Heart left ventricle (tissue), 16 donors: Measurements from ENCODE around the gene NHSL2. TPM values are rescaled to one million over a fixed set of nuclear protein-coding genes. Genes with fewer than 3 reads are reported as not detected.

ENCODE experiments used
- ATAC-seq, 4 donors: fragments of 200-7000 bp; cut with Tn5 transposase; one replicate each; pipeline ENCODE4 v1.9.1; 2020 to 2022; ENCODE audit warnings: moderate library complexity in 4 of 4, mild to moderate bottlenecking in 3 of 4, moderate number of reproducible peaks in 1 of 4
- DNase-seq, 5 donors: peaks; one replicate each; pipeline ENCODE4 v3.0.0-alpha.2; 2020
- H3K27ac ChIP-seq, 12 donors: fragments of 200-600 bp; sonication (generic) in 4 of 12; one replicate each; pipeline versions ENCODE4 v1.5.0 to v1.8.0; 2016 to 2022; ENCODE audit warnings: mild to moderate bottlenecking in 2 of 12
- H3K27me3 ChIP-seq, 9 donors: fragments of 200-600 bp; sonication (generic) in 2 of 9; one replicate each; pipeline versions ENCODE4 v1.5.1 to v1.8.0; 2016 to 2022; ENCODE audit warnings: mild to moderate bottlenecking in 3 of 9
- H3K36me3 ChIP-seq, 9 donors: fragments of 200-600 bp; sonication (generic) in 2 of 9; one replicate each; pipeline versions ENCODE4 v1.5.0 to v1.8.0; 2018 to 2022; ENCODE audit warnings: mild to moderate bottlenecking in 2 of 9
- H3K4me1 ChIP-seq, 12 donors: fragments of 200-600 bp; sonication (generic) in 4 of 12; one replicate each; pipeline versions ENCODE4 v1.5.0 to v1.8.0; 2016 to 2022; ENCODE audit warnings: mild to moderate bottlenecking in 3 of 12
- H3K4me3 ChIP-seq, 12 donors: fragments of 200-600 bp; sonication (generic) in 4 of 12; one replicate each; pipeline versions ENCODE4 v1.5.0 to v1.8.0; 2017 to 2022; ENCODE audit warnings: mild to moderate bottlenecking in 9 of 12, moderate library complexity in 4 of 12
- H3K9me3 ChIP-seq, 12 donors: fragments of 200-600 bp; sonication (generic) in 4 of 12; one replicate each; pipeline versions ENCODE4 v1.5.0 to v1.8.0; 2016 to 2022; ENCODE audit warnings: mild to moderate bottlenecking in 1 of 12
- CTCF ChIP-seq, 12 donors: fragments of 200-600 bp; sonication (generic) in 4 of 12; IDR thresholded peaks; one replicate each; pipeline versions ENCODE4 v1.5.0 to v1.8.0; 2018 to 2022; ENCODE audit warnings: antibody characterized with exemption in 12 of 12, mild to moderate bottlenecking in 5 of 12
- POLR2A ChIP-seq, 2 donors: fragments of 450-650 bp; IDR thresholded peaks; one replicate each; pipeline ENCODE4 v1.6.1; 2017; ENCODE audit warnings: antibody characterized with exemption in 2 of 2, mild to moderate bottlenecking in 2 of 2, moderate library complexity in 2 of 2
- WGBS, 4 donors: extraction: QIAGEN DNeasy Blood & Tissue Kit in 2 of 4; methylation state at CpG; one replicate each; pipeline versions ENCODE4 v1.1.5 to v1.1.7; 2013 to 2018; 5-methylcytosine and 5-hydroxymethylcytosine counted together
- intact Hi-C, 10 donors: fragments of 100-400 bp; cut with DNase I; formaldehyde crosslinking; loops; one replicate each; pipeline versions ENCODE4 v1.11.1 to v1.14.2; 2022
- polyA plus RNA-seq, 2 donors: library from polyadenylated mRNA; stranded (reverse); fragments of 200-250 nt; gene quantifications; one replicate each; pipeline ENCODE4 v1.2.3, GENCODE V29; 2013
- total RNA-seq, 9 donors: library from RNA; depleted of rRNA in 2 of 9; stranded (reverse); fragments of >200 nt in 2 of 9; fragmentation: NEBNext Ultra II Directional in 3 of 9; extraction: Animal tissue kit (Norgen Biotek cat#: 25700) in 3 of 9; gene quantifications; one replicate each; pipeline versions ENCODE4 v1.1.0 to v1.2.4, GENCODE V29; 2016 to 2023
- donor health status: ischemic (EF 13 %, LVEDD 7.1; RV severe dilation, severe dysfunction).
- donor health status: healthy with polysubstance abuse.
- donor health status: DM: no; HTN: yes; CAD: no.
- donor health status: DM: no; HTN: no; CAD: no.
- donor health status: ischemic (EF 25% LVEDD 6.9; RV normal size, moderate dysfunction).
- donor health status: ischemic (EF 25% LVEDD 5.7; RV mildly dilated, moderate dysfunction).
- donor health status: healthy.
- donor health status: DM: yes; HTN: yes; CAD: no.
- donor health status: ischemic (EF 35%, LVEDD 5.7; RV mildly dilated, moderate dysfunction).
- donor health status: nonischemic (EF 11% LVEDD 7.7; RV severe dilation, severe dysfunction).
- donor health status: DM: yes; HTN: yes; CAD: no.
- donor health status: PGD.
- donor health status: ischemic (EF 29% LVEDD 5.4; RV normal size, mild dysfunction).
- donor health status: nonischemic (EF 23%, LVEDD 6.1; RV moderate dilation, normal function).

Gene NHSL2
- total and polyA plus RNA-seq, 11 donors = 1.8 to 14.0 (median 5.8) TPM

GRCh38 chrX:72028701-72029470 is 118.2 kb downstream of the NHSL2 start:
- Histone ChIP-seq H3K27ac (peak overlapping the region in 1 of 12 donors; percentile 49), H3K4me1 (peaks cover 0 to 6% (median 0%) of the 10 kb centered on the region in 12 donors), H3K36me3 (no peaks in the 10 kb centered on the region), H3K4me3 (no peak overlapping the region), H3K27me3 (peaks cover 0 to 24% (median 0%) of the 10 kb centered on the region in 9 donors), H3K9me3 (peaks cover 0 to 12% (median 0%) of the 10 kb centered on the region in 12 donors)
- TF ChIP-seq CTCF (IDR thresholded peaks at IDR 0.05) (no peak), POLR2A (IDR thresholded peaks at IDR 0.05) (no peak)
- ATAC-seq (no peak), DNase-seq (no peak)
- 77 to 92% (median 86%) methylated on average over 6 of the region's 6 CpGs for WGBS, 4 donors
- intact Hi-C loops = no loop called here

- Histone ChIP-seq H3K9me3 (peaks cover 0 to 19% (median 0%) of the 10 kb centered on the region in 12 donors), H3K36me3 (no peaks in the 10 kb centered on the region), H3K4me3 (no peak overlapping the region), H3K4me1 (peaks cover 0 to 6% (median 0%) of the 10 kb centered on the region in 12 donors), H3K27ac (peak overlapping the region in 1 of 12 donors; percentile 49), H3K27me3 (peaks cover 0 to 24% (median 0%) of the 10 kb centered on the region in 9 donors)
- intact Hi-C loops = no loop called here
- no peak for DNase-seq
- TF ChIP-seq CTCF (IDR thresholded peaks at IDR 0.05) = no peak
- no peak for TF ChIP-seq POLR2A (IDR thresholded peaks at IDR 0.05)
- WGBS, 4 donors = 52 to 76% (median 59%) methylated on average over 7 of the region's 7 CpGs
- ATAC-seq = no peak
Observed at GRCh38 chrX:72029483-72030411, 119.1 kb downstream of the NHSL2 start.

- Histone ChIP-seq H3K36me3 (no peaks in the 10 kb centered on the region), H3K27me3 (peaks cover 0 to 19% (median 0%) of the 10 kb centered on the region in 9 donors), H3K4me3 (no peak overlapping the region), H3K27ac (no peak overlapping the region), H3K4me1 (peaks cover 0 to 6% (median 0%) of the 10 kb centered on the region in 12 donors), H3K9me3 (peaks cover 0 to 19% (median 0%) of the 10 kb centered on the region in 12 donors)
- no peak for DNase-seq
- 65 to 97% (median 80%) methylated on average over 3 of the region's 3 CpGs for WGBS, 4 donors
- TF ChIP-seq POLR2A (IDR thresholded peaks at IDR 0.05) (no peak), CTCF (IDR thresholded peaks at IDR 0.05) (no peak)
- ATAC-seq = no peak
- intact Hi-C loops = no loop called here
Observed at GRCh38 chrX:72030431-72030830, 119.8 kb downstream of the NHSL2 start.

GRCh38 chrX:72031118-72031517 is 120.5 kb downstream of the NHSL2 start:
- H3K4me1 ChIP-seq = peaks cover 0 to 6% (median 0%) of the 10 kb centered on the region in 12 donors
- TF ChIP-seq POLR2A (IDR thresholded peaks at IDR 0.05) = no peak
- H3K27ac ChIP-seq = no peak overlapping the region
- DNase-seq (no peak), ATAC-seq (no peak)
- no peaks in the 10 kb centered on the region for H3K36me3 ChIP-seq
- peaks cover 0 to 18% (median 0%) of the 10 kb centered on the region in 9 donors for H3K27me3 ChIP-seq
- peaks cover 0 to 26% (median 0%) of the 10 kb centered on the region in 12 donors for H3K9me3 ChIP-seq
- 50 to 97% (median 72%) methylated on average over 1 of the region's 1 CpG for WGBS, 4 donors
- H3K4me3 ChIP-seq = no peak overlapping the region
- intact Hi-C loops = no loop called here
